Activated naive CD8-positive, alpha-beta T cell treated with anti-CD3 and anti-CD28 coated beads, Interleukin-2, amount 50 U/mL, for 24 hours (primary cell): ENCODE data around the gene CCDC86.
A peak's percentile ranks its signal among the peaks of the same experiment; 100 is the strongest.

Source experiments
- ATAC-seq: fragments of 150-1000 bp; cut with Tn5 transposase; one replicate; pipeline ENCODE4 v1.10.0; 2021
- DNase-seq: peaks from one replicate; pipeline ENCODE4 v3.0.0; 2021
- H3K27ac Mint-ChIP-seq: one replicate; pipeline ENCODE4 v1.8.0; 2021; ENCODE audit warnings: mild to moderate bottlenecking, mixed read lengths
- H3K27me3 Mint-ChIP-seq: one replicate; pipeline ENCODE4 v1.8.0; 2021; ENCODE audit warnings: mixed read lengths
- H3K36me3 Mint-ChIP-seq: one replicate; pipeline ENCODE4 v1.8.0; 2021; ENCODE audit warnings: low read depth, mixed read lengths
- H3K4me1 Mint-ChIP-seq: one replicate; pipeline ENCODE4 v1.8.0; 2021; ENCODE audit warnings: mixed read lengths
- H3K4me3 Mint-ChIP-seq: one replicate; pipeline ENCODE4 v1.8.0; 2021; ENCODE audit warnings: mild to moderate bottlenecking, moderate library complexity, mixed read lengths
- H3K9me3 Mint-ChIP-seq: one replicate; pipeline ENCODE4 v1.8.0; 2021; ENCODE audit warnings: mixed read lengths

CCDC86 gene

GRCh38 chr11:60841797-60842667 lies at the start of gene CCDC86:
Gene CCDC86, plus strand, starts transcription at chr11:60842113. Its CDS starts 12 bp downstream, at chr11:60842125.
- no peaks in the 10 kb centered on the region for H3K9me3 Mint-ChIP-seq
- H3K27me3 Mint-ChIP-seq = no peaks in the 10 kb centered on the region
- H3K4me3 Mint-ChIP-seq = peak within 1 kb of the TSS; percentile 88
- H3K36me3 Mint-ChIP-seq = peaks cover 34% of the 10 kb centered on the region
- peak within 1 kb of the TSS; percentile 97 for H3K27ac Mint-ChIP-seq
- peak; percentile 100 for DNase-seq
- peak; percentile 89 for ATAC-seq
- H3K4me1 Mint-ChIP-seq = peaks cover 39% of the 10 kb centered on the region

- no peak for DNase-seq
- Mint-ChIP-seq H3K4me1 (no peaks in the 10 kb centered on the region), H3K27ac (no peak overlapping the region), H3K4me3 (no peak overlapping the region), H3K36me3 (no peaks in the 10 kb centered on the region), H3K27me3 (no peaks in the 10 kb centered on the region), H3K9me3 (no peaks in the 10 kb centered on the region)
- ATAC-seq = no peak
Observed at GRCh38 chr11:60792521-60792920, 49.4 kb upstream of the CCDC86 start.

GRCh38 chr11:60795291-60795690 lies 46.6 kb upstream of the CCDC86 start:
- Mint-ChIP-seq H3K4me3 (no peak overlapping the region), H3K27me3 (peaks cover 5% of the 10 kb centered on the region), H3K27ac (no peak overlapping the region), H3K4me1 (no peaks in the 10 kb centered on the region), H3K36me3 (no peaks in the 10 kb centered on the region), H3K9me3 (no peaks in the 10 kb centered on the region)
- DNase-seq = no peak
- ATAC-seq = no peak

- no peak for DNase-seq
- no peak for ATAC-seq
- no peaks in the 10 kb centered on the region for H3K4me1 Mint-ChIP-seq
- H3K4me3 Mint-ChIP-seq = no peak overlapping the region
- H3K27me3 Mint-ChIP-seq = peaks cover 8% of the 10 kb centered on the region
- no peak overlapping the region for H3K27ac Mint-ChIP-seq
- no peaks in the 10 kb centered on the region for H3K9me3 Mint-ChIP-seq
- no peaks in the 10 kb centered on the region for H3K36me3 Mint-ChIP-seq
Observed at GRCh38 chr11:60797846-60798630, 43.9 kb upstream of the CCDC86 start.

GRCh38 chr11:60798631-60799030 lies 43.3 kb upstream of the CCDC86 start:
- ATAC-seq = no peak
- H3K27ac Mint-ChIP-seq = no peak overlapping the region
- H3K4me3 Mint-ChIP-seq = no peak overlapping the region
- H3K9me3 Mint-ChIP-seq = no peaks in the 10 kb centered on the region
- no peaks in the 10 kb centered on the region for H3K4me1 Mint-ChIP-seq
- no peak for DNase-seq
- H3K27me3 Mint-ChIP-seq = peaks cover 8% of the 10 kb centered on the region
- H3K36me3 Mint-ChIP-seq = no peaks in the 10 kb centered on the region

GRCh38 chr11:60801194-60801593 lies 40.7 kb upstream of the CCDC86 start:
- no peaks in the 10 kb centered on the region for H3K36me3 Mint-ChIP-seq

GRCh38 chr11:60803273-60803936 lies 38.5 kb upstream of the CCDC86 start:
- Mint-ChIP-seq H3K4me3 (no peak overlapping the region), H3K4me1 (no peaks in the 10 kb centered on the region), H3K9me3 (no peaks in the 10 kb centered on the region), H3K27ac (no peak overlapping the region), H3K36me3 (no peaks in the 10 kb centered on the region), H3K27me3 (peaks cover 8% of the 10 kb centered on the region)
- no peak for DNase-seq
- no peak for ATAC-seq

More at GRCh38 chr11:60801194-60801593, 40.7 kb upstream of the CCDC86 start:
- Mint-ChIP-seq H3K27me3 (peaks cover 8% of the 10 kb centered on the region), H3K27ac (no peak overlapping the region), H3K4me1 (no peaks in the 10 kb centered on the region), H3K9me3 (no peaks in the 10 kb centered on the region), H3K4me3 (no peak overlapping the region)
- ATAC-seq (no peak), DNase-seq (no peak)

GRCh38 chr11:60809249-60809648 lies 32.7 kb upstream of the CCDC86 start:
- Mint-ChIP-seq H3K36me3 (no peaks in the 10 kb centered on the region), H3K4me3 (no peak overlapping the region), H3K4me1 (no peaks in the 10 kb centered on the region), H3K27me3 (peaks cover 3% of the 10 kb centered on the region), H3K9me3 (no peaks in the 10 kb centered on the region), H3K27ac (no peak overlapping the region)
- ATAC-seq (no peak), DNase-seq (no peak)

- no peaks in the 10 kb centered on the region for H3K9me3 Mint-ChIP-seq
- no peaks in the 10 kb centered on the region for H3K4me1 Mint-ChIP-seq
- DNase-seq (no peak), ATAC-seq (no peak)
- H3K27me3 Mint-ChIP-seq = peaks cover 3% of the 10 kb centered on the region
- no peak overlapping the region for H3K4me3 Mint-ChIP-seq
- no peaks in the 10 kb centered on the region for H3K36me3 Mint-ChIP-seq
- no peak overlapping the region for H3K27ac Mint-ChIP-seq
Observed at GRCh38 chr11:60809691-60810090, 32.2 kb upstream of the CCDC86 start.

GRCh38 chr11:60810151-60810550 lies 31.8 kb upstream of the CCDC86 start:
- H3K9me3 Mint-ChIP-seq = no peaks in the 10 kb centered on the region
- no peaks in the 10 kb centered on the region for H3K4me1 Mint-ChIP-seq
- H3K4me3 Mint-ChIP-seq = no peak overlapping the region
- no peak overlapping the region for H3K27ac Mint-ChIP-seq
- peaks cover 3% of the 10 kb centered on the region for H3K27me3 Mint-ChIP-seq
- no peak for DNase-seq
- H3K36me3 Mint-ChIP-seq = no peaks in the 10 kb centered on the region
- no peak for ATAC-seq

- Mint-ChIP-seq H3K27ac (no peak overlapping the region), H3K27me3 (peaks cover 3% of the 10 kb centered on the region), H3K4me3 (no peak overlapping the region), H3K9me3 (no peaks in the 10 kb centered on the region), H3K36me3 (no peaks in the 10 kb centered on the region), H3K4me1 (no peaks in the 10 kb centered on the region)
- ATAC-seq = no peak
- no peak for DNase-seq
Observed at GRCh38 chr11:60810569-60810968, 31.3 kb upstream of the CCDC86 start.

- Mint-ChIP-seq H3K27ac (no peak overlapping the region), H3K4me3 (no peak overlapping the region), H3K4me1 (no peaks in the 10 kb centered on the region), H3K36me3 (no peaks in the 10 kb centered on the region), H3K27me3 (peaks cover 3% of the 10 kb centered on the region), H3K9me3 (peaks cover 12% of the 10 kb centered on the region)
- ATAC-seq (no peak), DNase-seq (no peak)
Observed at GRCh38 chr11:60813324-60813723, 28.6 kb upstream of the CCDC86 start.

- Mint-ChIP-seq H3K4me1 (no peaks in the 10 kb centered on the region), H3K27me3 (peaks cover 3% of the 10 kb centered on the region), H3K9me3 (peaks cover 12% of the 10 kb centered on the region), H3K36me3 (no peaks in the 10 kb centered on the region), H3K4me3 (no peak overlapping the region), H3K27ac (no peak overlapping the region)
- DNase-seq = no peak
- ATAC-seq = no peak
Observed at GRCh38 chr11:60814112-60814511, 27.8 kb upstream of the CCDC86 start.

GRCh38 chr11:60816590-60817157 lies 25.2 kb upstream of the CCDC86 start:
- ATAC-seq (no peak), DNase-seq (no peak)
- no peaks in the 10 kb centered on the region for H3K27me3 Mint-ChIP-seq
- no peak overlapping the region for H3K4me3 Mint-ChIP-seq
- H3K4me1 Mint-ChIP-seq = no peaks in the 10 kb centered on the region
- H3K9me3 Mint-ChIP-seq = peaks cover 12% of the 10 kb centered on the region
- H3K36me3 Mint-ChIP-seq = no peaks in the 10 kb centered on the region
- H3K27ac Mint-ChIP-seq = no peak overlapping the region
